G401.6 (cell line): ENCODE measurements around the gene CPLANE1.
"Not testable (repeated sequence)": the region's sequence is repeated elsewhere in the genome, so short reads cannot be mapped to it uniquely, and the experiment has no call there.

Source experiments
- FAIRE-seq: peaks from 2 replicates; lab custom pipeline; 2012; peaks lifted over from hg19 to GRCh38; lab: Jason Lieb, UNC

Gene CPLANE1

DNA sequence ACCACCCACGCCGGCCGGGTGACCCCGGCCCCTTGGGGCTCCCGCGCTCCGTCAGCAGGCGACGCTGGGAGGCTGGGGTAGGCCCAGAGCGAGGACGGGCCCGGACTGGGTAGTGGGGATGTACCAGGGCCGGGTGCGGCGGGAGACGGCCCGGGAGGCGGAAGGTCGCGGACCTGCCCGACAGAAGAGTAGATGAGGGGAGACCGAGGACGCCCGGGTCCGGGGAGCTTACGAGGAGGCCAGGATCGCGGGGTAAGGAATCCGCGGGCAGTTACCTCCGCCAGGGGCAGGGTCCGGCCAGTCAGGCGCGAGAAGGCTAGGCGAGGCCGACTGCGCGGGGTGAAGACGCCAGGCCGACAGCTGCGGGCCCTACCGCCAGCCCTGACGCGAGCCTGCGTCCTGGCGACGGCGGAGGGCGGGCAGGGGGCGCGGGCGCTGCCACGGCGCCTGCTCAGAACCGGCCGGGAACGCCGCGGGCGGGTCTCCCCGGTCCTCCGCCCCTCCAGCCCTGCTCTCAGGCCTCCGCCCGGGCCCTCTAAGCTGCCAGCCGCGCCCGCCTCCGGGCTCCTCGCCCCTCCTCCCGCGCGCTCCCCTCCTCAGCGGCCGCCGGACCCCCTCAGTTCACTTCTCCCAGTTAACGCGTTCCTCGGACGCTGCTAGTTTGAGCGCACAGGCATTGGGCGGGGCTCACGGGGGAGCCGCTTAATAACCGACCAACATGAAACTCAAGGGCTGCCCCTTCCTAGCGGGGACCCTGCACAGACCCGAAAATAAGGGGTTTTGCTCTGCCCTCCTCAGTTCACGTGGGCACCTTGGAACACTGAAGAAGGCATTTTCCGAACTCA lies at the start of gene CPLANE1:
Gene CPLANE1, minus strand, starts transcription at position 407 of the 845 bp plus-strand sequence. CDS start 1,678 bp downstream, outside the sequence.
- no peak for FAIRE-seq

DNA sequence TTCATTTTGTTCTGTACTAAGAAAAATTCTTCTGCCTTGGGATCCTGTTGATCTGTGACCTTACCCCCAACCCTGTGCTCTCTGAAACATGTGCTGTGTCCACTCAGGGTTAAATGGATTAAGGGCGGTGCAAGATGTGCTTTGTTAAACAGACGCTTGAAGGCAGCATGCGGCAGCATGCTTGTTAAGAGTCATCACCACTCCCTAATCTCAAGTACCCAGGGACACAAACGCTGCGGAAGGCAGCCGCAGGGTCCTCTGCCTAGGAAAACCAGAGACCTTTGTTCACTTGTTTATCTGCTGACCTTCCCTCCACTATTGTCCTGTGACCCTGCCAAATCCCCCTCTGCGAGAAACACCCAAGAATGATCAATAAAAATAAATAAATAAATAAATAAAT lies 47.1 kb upstream of the CPLANE1 start:
- FAIRE-seq = not testable (repeated sequence)

DNA sequence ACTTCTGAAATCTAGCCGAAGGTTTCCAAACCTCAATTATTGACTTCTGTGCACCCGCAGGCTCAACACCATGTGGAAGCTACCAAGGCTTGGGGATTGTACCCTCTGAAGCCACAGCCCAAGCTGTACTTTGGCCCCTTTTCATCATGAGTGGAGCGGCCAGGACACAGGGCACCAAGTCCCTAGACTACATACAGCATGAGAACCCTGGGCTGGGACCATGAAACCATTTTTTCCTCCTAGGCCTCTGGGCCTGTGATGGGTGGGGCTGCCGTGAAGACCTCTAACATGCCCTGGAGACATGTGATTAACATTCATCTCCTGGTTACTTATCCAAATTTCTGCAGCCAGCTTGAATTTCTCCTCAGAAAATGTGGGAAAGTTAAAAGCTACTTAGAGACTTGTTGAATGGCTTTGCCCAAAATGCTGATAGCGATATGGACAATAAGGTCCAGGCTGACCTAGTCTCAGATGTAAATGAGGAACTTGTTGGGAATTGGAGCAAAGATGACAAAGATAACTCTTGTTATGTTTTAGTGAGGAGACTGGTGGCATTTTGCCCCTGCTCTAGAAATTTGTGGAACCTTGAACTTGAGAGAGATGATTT lies 34.1 kb upstream of the CPLANE1 start:
- FAIRE-seq = no peak

GRCh38 chr5:37275511-37275910 lies 26.3 kb upstream of the CPLANE1 start:
- FAIRE-seq = no peak

DNA sequence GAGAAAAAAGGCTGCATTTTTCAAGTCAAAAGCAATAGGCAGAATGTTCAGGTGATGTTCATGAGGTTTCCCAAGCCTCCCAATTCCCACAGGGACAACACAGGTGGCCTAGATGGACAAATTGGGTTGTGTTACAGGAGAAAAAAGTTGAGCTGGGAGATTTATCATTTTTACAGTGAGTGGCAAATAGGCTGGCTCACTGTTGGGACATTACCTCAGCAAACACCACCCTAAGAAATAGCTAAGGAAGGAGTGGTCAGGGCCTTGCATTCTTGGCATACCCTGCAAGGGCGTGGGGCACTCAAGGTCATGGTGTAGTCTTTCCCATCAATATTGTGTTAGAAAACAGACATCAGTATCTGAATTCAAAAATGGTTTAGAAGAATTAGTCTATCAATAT lies 23.3 kb upstream of the CPLANE1 start:
- no peak for FAIRE-seq

DNA sequence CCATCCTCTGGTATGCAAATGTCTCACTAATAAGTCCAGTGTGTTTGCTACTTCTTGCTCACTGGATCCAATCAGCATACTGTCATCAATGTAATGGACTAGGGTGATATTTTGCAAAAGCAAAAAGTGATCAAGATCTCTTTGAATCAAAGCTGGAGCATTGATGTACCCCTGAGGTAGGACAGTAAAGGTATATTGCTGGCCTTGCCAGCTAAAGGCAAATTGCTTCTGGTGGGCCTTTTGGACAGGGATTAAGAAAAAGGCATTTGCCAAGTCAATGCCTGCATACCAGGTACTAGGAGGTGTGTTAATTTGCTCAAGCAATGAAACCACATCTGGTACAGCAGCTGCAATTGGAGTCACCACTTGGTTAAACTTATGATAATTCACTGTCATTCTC lies 18.9 kb upstream of the CPLANE1 start:
- not testable (repeated sequence) for FAIRE-seq

DNA sequence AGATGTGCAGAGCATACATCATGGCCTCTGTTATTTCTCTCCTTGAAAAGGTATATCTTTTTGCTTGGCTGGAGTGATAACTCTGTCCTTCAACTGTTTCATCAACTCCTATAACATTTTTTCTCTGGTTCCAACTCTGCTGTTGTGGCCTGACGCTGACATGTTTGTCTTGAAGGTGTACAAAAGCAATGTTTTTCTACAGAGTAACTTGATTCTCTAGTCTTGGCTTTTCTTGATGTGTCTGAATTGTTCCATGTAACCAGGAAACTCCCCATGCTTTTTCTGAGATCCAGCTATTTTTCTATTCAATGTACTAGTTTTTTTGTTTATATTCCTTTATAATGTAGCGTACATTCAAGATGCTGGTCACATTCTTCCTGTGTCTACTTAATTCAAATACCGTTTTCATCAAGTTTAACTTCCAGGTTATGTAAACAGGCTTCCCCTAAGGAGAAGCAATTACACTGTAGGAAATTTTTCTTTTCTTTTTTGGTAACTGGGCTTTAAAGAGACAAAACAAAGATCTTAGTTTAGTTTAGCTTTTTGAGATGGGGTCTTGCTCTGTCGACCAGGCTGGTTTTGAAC lies 6.7 kb upstream of the CPLANE1 start:
- no peak for FAIRE-seq

- no peak for FAIRE-seq
These were observed 5.4 kb upstream of the CPLANE1 start for GRCh38 chr5:37254581-37254980.

DNA sequence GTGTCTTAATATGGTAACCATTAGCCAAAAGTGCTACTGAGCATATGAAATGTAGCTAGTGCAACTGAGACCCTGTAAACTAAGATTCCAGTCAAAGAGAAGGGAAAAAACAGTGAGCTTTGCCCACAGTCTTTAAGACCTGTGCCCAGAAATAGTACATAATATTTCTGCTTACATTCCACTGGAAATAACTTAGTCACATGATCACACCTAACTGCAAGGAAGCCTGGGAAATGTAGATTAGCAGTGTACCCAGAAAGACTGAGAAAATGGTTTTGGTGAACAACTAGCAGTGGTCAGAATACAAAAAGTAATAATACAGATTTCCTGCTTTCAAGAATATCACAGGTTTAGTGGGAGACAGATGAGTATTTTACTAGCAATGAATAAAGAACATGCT lies 2.5 kb upstream of the CPLANE1 start:
- FAIRE-seq = no peak

DNA sequence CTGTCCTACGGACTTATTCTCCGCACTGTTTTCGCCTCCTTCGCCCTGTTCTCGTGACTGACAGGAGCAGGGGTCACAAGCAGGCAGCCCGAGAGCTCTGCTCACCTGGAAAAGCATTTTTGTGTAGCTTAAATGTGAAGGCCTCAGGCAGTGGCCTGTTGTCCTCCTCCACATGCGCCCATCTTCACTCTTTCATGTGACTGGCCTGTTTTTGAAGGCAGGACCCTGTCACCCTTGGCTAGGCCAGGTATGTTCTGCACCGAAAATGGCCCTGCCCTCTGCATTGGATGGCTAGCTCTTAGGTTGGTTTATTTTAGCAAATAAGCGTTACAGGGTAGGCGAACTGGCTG lies 614 bp upstream of the CPLANE1 start:
- no peak for FAIRE-seq

- FAIRE-seq = no peak
These were observed 681 bp downstream of the CPLANE1 start for GRCh38 chr5:37248421-37248969.

DNA sequence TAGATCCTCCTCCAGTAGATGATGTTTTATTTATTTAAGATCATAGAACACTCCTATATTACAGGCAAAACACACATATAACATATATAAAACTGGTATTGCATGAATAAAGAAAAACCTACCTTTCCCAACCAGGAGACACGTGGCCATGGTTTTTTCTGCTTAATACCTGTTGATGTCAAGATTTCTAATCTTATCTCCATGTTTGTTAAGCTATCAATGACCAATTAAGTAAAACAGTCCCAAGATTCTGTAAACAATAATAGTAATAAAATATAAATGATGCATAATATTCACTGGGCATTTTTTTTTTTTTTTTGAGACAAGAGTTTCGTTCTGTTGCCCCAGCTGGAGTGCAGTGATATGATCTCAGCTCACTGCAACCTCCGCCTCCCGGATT lies 1.7 kb downstream of the CPLANE1 start:
- no peak for FAIRE-seq

GRCh38 chr5:37247036-37247435 lies 2.1 kb downstream of the CPLANE1 start:
- FAIRE-seq = no peak

GRCh38 chr5:37234288-37234687 lies 14.9 kb downstream of the CPLANE1 start:
- FAIRE-seq = peak; percentile 47

DNA sequence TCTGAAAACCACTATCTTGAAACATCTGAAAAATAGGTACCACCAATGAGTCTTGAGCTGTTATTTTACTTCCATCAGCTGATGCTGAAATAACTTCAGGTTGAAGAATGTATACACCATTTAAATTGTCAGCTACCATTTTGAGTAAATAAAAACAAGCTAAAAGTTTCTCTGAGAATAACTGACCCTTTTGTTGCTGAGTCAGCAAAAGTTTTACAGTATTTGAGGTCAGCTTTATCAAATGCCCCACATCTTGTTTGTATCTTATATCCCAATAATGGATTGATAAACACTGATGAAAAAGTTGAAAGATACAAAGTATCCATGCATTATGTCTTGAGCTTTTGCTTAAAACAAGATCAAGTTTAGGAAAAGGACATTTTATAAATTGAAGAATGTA lies 22.8 kb downstream of the CPLANE1 start:
- no peak for FAIRE-seq

- no peak for FAIRE-seq
These were observed 27.0 kb downstream of the CPLANE1 start for GRCh38 chr5:37222181-37222580.

DNA sequence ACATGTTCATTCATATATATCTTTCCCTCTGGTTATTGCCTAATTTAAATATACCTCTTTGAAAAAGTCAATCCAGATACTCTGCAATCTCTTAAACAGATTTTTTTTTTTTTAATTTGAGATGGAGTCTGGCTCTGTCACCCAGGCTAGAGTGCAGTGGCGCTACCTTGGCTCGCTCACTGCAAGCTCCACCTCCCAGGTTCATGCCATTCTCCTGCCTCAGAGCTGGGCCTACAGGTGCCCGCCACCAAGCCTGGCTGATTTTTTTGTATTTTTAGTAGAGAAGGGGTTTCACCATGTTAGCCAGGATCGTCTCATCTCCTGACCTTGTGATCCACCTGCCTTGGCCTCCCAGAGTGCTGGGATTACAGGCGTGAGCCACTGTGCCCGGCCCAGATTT lies 28.8 kb downstream of the CPLANE1 start:
- not testable (repeated sequence) for FAIRE-seq

- FAIRE-seq = not testable (repeated sequence)
These were observed 29.8 kb downstream of the CPLANE1 start for GRCh38 chr5:37219384-37219783.

GRCh38 chr5:37217976-37218375 lies 31.2 kb downstream of the CPLANE1 start:
- no peak for FAIRE-seq

- FAIRE-seq = no peak
These were observed 34.6 kb downstream of the CPLANE1 start for GRCh38 chr5:37214550-37214949.

GRCh38 chr5:37212096-37212495 lies 37.1 kb downstream of the CPLANE1 start:
- FAIRE-seq = no peak

- FAIRE-seq = no peak
These were observed 37.5 kb downstream of the CPLANE1 start for GRCh38 chr5:37211661-37212060.
